ENCODE data around the gene ARF1. TPM values are rescaled to one million over a fixed set of nuclear protein-coding genes. Genes with fewer than 3 reads are reported as not detected.

Gene ARF1
- total RNA-seq, 1 experiment from 2014 or later, result 595 TPM

- peak overlapping the region; percentile 96; the same call in 1 of the 2 replicates for H3K4me3 ChIP-seq
- no peaks in the 10 kb centered on the region for H3K9me2 ChIP-seq (ENCODE audit: insufficient read depth)
- H3K27ac ChIP-seq, result no peak overlapping the region
- DNase-seq, result no peak
- H3K9me3 ChIP-seq (ENCODE audit: insufficient read depth, low read depth), result no peaks in the 10 kb centered on the region
- H3K36me3 ChIP-seq (ENCODE audit: low read depth), result no peaks in the 10 kb centered on the region
- peak overlapping the region; percentile 95 for H3K4me2 ChIP-seq
- peaks cover 15% of the 10 kb centered on the region for H3K4me1 ChIP-seq (replicated peaks; ENCODE audit: insufficient read depth)
- no TSS peak for BruUV-seq (replicated peaks)
- intact Hi-C loops (cut with micrococcal nuclease; ENCODE audit: unreplicated experiment), result loop anchor here (2.0 kb wide), 1 partner anchor 17 kb away; no protein-coding TSS in a partner anchor
- no peaks in the 10 kb centered on the region for H4K20me1 ChIP-seq (ENCODE audit: insufficient read depth)
- no peak overlapping the region for H2AFZ ChIP-seq
- H3F3A ChIP-seq (ENCODE audit: insufficient read depth, low read depth), result peaks cover 22% of the 10 kb centered on the region
- POLR2A ChIA-PET (ENCODE audit: unreplicated experiment), result no interaction called here
- no peak for TF ChIP-seq CTCF (conservative IDR thresholded peaks at IDR 0.05)
- no peak for TF ChIP-seq EZH2 (IDR thresholded peaks at IDR 0.05; ENCODE audit: low read depth)
- H3K79me2 ChIP-seq (ENCODE audit: low read depth), result no peaks in the 10 kb centered on the region
- 0 out of 2 replicates have a peak, but pooled peaks cover under 1% of the 10 kb centered on the region for H3K27me3 ChIP-seq (ENCODE audit: insufficient read depth, low read depth)
- CTCF ChIA-PET, result interaction anchor here (0.7 kb wide), 1 partner anchor 27 kb away, joined by 4 read pairs; no protein-coding TSS in a partner anchor
These were observed 21.0 kb upstream of the ARF1 start for GRCh38 chr1:228061411-228062084.

GRCh38 chr1:228062085-228062791 is 20.3 kb upstream of the ARF1 start:
- no peaks in the 10 kb centered on the region for H3K79me2 ChIP-seq (ENCODE audit: low read depth)
- H3K9me2 ChIP-seq (ENCODE audit: insufficient read depth), result no peaks in the 10 kb centered on the region
- intact Hi-C loops (cut with micrococcal nuclease; ENCODE audit: unreplicated experiment), result no loop called here
- H3K27ac ChIP-seq, result no peak overlapping the region
- H3K4me3 ChIP-seq, result no peak overlapping the region
- no peaks in the 10 kb centered on the region for H3K36me3 ChIP-seq (ENCODE audit: low read depth)
- no peaks in the 10 kb centered on the region for H4K20me1 ChIP-seq (ENCODE audit: insufficient read depth)
- no peak overlapping the region for H3K4me2 ChIP-seq
- no TSS peak for BruUV-seq (replicated peaks)
- peaks cover 12% of the 10 kb centered on the region for H3K4me1 ChIP-seq (replicated peaks; ENCODE audit: insufficient read depth)
- peaks cover 16% of the 10 kb centered on the region for H3F3A ChIP-seq (ENCODE audit: insufficient read depth, low read depth)
- DNase-seq, result no peak
- no peak overlapping the region for H2AFZ ChIP-seq
- peaks cover 8% of the 10 kb centered on the region; the same call in 1 of the 2 replicates for H3K27me3 ChIP-seq (ENCODE audit: insufficient read depth, low read depth)
- CTCF ChIA-PET, result no interaction called here
- POLR2A ChIA-PET (ENCODE audit: unreplicated experiment), result no interaction called here
- no peak for TF ChIP-seq EZH2 (IDR thresholded peaks at IDR 0.05; ENCODE audit: low read depth)
- no peak for TF ChIP-seq CTCF (conservative IDR thresholded peaks at IDR 0.05)
- no peaks in the 10 kb centered on the region for H3K9me3 ChIP-seq (ENCODE audit: insufficient read depth, low read depth)

GRCh38 chr1:228062812-228063211 is 19.7 kb upstream of the ARF1 start:
- CTCF ChIA-PET, result no interaction called here
- H4K20me1 ChIP-seq (ENCODE audit: insufficient read depth), result no peaks in the 10 kb centered on the region
- POLR2A ChIA-PET (ENCODE audit: unreplicated experiment), result no interaction called here

More at GRCh38 chr1:228062812-228063211, 19.7 kb upstream of the ARF1 start:
- Histone ChIP-seq H3K4me3 (no peak overlapping the region), H2AFZ (no peak overlapping the region), H3K4me2 (no peak overlapping the region), H3K36me3 (ENCODE audit: low read depth) (no peaks in the 10 kb centered on the region), H3K79me2 (ENCODE audit: low read depth) (no peaks in the 10 kb centered on the region), H3F3A (ENCODE audit: insufficient read depth, low read depth) (peaks cover 10% of the 10 kb centered on the region), H3K9me2 (ENCODE audit: insufficient read depth) (no peaks in the 10 kb centered on the region), H3K4me1 (replicated peaks; ENCODE audit: insufficient read depth) (peaks cover 7% of the 10 kb centered on the region), H3K27me3 (ENCODE audit: insufficient read depth, low read depth) (peaks cover 10% of the 10 kb centered on the region; the same call in 1 of the 2 replicates), H3K9me3 (ENCODE audit: insufficient read depth, low read depth) (no peaks in the 10 kb centered on the region), H3K27ac (no peak overlapping the region)
- no peak for DNase-seq
- intact Hi-C loops (cut with micrococcal nuclease; ENCODE audit: unreplicated experiment), result no loop called here
- TF ChIP-seq CTCF (conservative IDR thresholded peaks at IDR 0.05) (no peak; the same call in 1 of the 2 replicates), EZH2 (IDR thresholded peaks at IDR 0.05; ENCODE audit: low read depth) (no peak)
- no TSS peak for BruUV-seq (replicated peaks)

All from PC-9 (cell line).